SK-N-DZ (cell line): ENCODE measurements around the gene UTP11. TPM values are rescaled to one million over a fixed set of nuclear protein-coding genes. Genes with fewer than 3 reads are reported as not detected.
"Not testable (repeated sequence)": the region's sequence is repeated elsewhere in the genome, so short reads cannot be mapped to it uniquely, and the experiment has no call there.

ENCODE experiments used
- DNase-seq: peaks from one replicate; pipeline ENCODE4 v3.0.0-alpha.2; 2015; ENCODE audit warnings: low spot score
- polyA plus RNA-seq, 2 experiments: library from polyadenylated mRNA; depleted of rRNA; stranded (reverse); fragments of >200 nt; gene quantifications; 2 replicates each; pipeline ENCODE4 v1.2.3, GENCODE V29; 2014

Gene UTP11, protein sequence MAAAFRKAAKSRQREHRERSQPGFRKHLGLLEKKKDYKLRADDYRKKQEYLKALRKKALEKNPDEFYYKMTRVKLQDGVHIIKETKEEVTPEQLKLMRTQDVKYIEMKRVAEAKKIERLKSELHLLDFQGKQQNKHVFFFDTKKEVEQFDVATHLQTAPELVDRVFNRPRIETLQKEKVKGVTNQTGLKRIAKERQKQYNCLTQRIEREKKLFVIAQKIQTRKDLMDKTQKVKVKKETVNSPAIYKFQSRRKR
- polyA plus RNA-seq (2014; cell fraction: cytosol; rRNA removed) = 95.0 and 95.5 TPM in 2 replicates
- polyA plus RNA-seq (2014; cell fraction: nucleus; rRNA removed) = 36.9 and 51.2 TPM in 2 replicates

DNA sequence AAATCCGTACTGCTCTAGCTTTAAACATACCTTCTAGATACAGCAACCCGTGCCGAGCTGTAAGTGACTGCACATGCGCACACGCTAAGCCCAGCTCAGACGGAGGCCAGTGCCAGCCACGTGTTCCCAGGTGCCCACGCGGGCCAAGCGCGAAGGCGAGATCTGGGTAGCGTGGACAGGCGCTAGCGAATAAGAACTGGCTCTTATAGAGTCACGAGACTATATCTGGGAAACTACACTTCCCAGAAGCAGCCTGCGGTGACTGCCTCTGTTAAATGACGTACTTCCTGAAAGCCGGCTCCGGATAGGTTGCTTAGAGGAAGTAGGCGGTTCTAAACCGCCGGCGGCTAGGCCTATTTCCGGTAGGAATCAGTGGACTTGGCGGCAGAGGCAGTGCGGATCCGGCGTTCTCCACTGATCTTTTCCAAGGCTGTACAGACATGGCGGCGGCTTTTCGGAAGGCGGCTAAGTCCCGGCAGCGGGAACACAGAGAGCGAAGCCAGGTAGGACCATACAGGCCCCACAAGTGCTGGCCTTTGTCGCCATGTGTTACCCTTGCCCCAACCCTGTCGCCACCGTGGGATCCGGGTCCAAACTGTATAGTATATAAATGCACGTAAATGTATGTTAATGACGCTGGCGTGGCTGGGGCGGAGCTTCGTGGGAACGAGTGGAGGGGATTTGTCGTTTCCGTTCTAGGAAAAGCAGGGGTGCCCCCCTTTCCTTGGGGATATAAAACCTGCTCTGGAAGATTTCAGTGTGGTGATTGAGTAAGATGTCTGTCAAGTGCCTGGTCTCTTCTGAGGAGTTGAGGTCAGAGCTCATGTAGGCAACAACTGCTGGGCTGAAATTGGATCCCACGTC, at the start of gene UTP11:
UTP11 (plus strand) TSS at position 372 of the 864 bp plus-strand sequence; CDS start at position 441, 69 bp downstream.
- peak; percentile 99 for DNase-seq

DNA sequence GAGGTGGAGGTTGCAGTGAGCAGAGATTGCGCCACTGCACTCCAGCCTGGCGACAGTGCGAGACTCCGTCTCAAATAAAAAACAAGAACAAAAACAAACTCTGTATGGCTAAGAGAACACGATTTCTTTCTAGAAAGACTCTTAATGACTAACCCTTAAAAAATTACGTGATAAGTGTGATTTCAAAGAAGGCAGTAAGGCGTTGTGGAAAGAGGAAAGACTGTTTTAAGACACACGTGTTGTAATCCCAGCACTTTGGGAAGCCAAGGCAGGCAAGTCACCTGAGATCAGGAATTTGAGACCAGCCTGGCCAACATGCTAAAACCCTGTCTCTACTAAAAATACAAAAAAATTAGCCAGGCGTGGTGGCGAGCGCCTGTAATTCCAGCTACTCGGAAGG, 48.4 kb upstream of the UTP11 start:
- DNase-seq = not testable (repeated sequence)

GRCh38 chr1:37965301-37965700, 47.2 kb upstream of the UTP11 start:
- DNase-seq = no peak

- DNase-seq = not testable (repeated sequence)
Measured at GRCh38 chr1:37973684-37974083, 38.9 kb upstream of the UTP11 start.

GRCh38 chr1:37974567-37974966, 38.0 kb upstream of the UTP11 start:
- no peak for DNase-seq

DNA sequence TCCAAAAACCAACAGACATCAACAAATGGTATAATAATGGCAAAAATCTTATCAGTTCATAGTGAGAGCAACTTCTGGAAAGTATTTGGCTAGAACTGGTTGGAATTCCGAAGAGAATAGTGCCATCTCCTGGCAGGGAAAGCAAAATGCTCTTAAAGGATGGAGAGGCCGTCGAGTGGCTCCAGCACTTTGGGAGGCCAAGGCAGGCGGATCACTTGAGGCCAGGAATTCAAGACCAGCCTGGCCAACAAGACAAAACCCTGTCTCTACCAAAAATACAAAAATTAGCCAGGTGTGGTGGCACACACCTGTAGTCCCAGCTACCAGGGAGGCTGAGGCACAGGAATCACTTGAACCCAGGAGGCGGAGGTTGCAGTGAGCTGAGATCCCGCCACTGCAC, 37.5 kb upstream of the UTP11 start:
- peak; percentile 26 for DNase-seq

DNA sequence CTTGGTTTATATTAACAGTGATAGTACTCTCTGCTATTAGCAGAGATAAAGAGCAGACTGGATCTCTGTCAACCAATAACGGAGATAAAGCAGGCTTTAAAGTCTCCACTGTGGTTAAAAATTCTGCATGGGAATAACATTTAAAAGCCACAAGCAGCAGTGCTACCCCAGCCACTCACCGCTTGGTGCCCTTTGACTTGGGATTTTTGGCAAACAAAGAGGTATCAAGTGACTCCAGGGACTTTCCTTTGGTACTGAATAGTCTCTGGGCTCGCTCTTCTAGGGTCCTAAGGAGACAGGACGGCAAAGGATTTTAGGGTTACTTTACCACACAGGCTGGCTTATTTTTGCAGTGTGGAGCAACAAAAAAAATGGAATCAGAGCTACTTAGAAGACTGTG, 34.0 kb upstream of the UTP11 start:
- no peak for DNase-seq

DNA sequence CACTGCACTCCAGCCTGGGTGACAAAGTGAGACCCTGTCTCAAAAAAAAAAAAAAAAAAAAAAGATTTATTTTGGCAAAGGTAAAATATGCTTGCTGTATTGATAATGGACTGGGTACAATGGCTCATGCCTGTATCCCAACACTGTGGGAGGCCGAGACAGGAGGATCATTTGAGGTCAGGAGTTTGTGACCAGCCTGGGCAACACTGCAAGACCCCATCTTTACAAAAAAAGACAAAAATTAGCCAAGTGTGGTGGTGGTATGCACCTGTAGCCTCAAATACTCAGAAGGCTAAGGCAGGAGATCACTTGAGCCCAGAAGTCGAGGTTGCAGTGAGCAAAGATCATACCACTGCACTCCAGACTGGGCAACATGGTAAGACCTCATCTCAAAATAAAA, 29.0 kb upstream of the UTP11 start:
- DNase-seq = no peak

GRCh38 chr1:37987679-37988078, 24.9 kb upstream of the UTP11 start:
- DNase-seq = no peak

- DNase-seq = no peak
Measured at GRCh38 chr1:37989361-37989930, 23.1 kb upstream of the UTP11 start.

DNA sequence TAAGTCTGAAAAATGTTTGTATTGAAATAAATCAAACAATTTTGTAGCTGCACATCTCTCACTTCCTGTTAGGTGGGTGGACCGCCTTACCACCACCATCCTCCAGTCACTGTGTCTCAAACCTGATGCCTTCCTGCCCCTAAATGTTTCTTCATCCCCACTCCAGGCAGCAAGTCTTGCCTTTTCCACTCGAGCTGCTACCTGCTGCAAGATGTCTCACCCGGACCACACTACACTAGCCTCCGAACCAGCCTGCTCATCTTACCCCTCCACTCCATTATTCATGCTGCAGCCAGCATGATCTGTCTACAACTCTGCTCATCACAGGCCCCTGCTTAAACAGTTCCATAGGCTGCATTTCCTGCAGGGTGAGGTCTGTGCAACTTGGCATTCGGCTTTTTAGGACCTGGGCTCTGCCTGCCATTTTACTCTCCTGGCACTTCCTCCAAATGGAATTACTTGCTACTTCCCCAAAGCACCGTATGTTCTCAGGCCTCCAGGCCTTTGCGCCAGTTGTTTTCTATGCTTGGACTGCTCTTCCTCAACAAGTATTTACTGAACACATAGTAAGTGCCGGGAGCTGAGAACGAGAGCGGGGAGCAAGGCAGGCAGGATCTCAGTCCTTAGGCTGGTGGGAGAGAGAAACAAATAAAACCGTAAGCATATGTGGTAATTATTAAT, 17.5 kb upstream of the UTP11 start:
- DNase-seq = no peak

- DNase-seq = peak; percentile 56
Measured at GRCh38 chr1:37995751-37996345, 16.7 kb upstream of the UTP11 start.

GRCh38 chr1:37997256-37998088, 15.1 kb upstream of the UTP11 start:
- no peak for DNase-seq

- no peak for DNase-seq
Measured at GRCh38 chr1:37998089-37998808, 14.3 kb upstream of the UTP11 start.

- DNase-seq = no peak
Measured at GRCh38 chr1:37998913-37999429, 13.6 kb upstream of the UTP11 start.

- no peak for DNase-seq
Measured at GRCh38 chr1:37999430-38000232, 12.9 kb upstream of the UTP11 start.

DNA sequence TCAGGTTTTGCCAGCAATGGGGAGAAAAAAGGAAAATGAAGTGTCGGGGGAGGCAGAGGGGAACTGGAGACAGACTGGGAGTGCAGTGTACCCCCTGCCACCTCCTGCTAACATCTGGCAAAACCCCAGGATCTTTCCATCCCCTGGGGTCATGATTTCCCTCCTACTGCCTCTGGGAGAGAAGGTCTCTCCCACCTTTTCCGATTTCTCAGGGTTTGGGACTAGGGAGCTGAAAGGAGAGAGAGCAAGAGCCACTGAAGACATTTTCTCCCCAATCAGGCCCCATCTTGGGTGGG, 12.4 kb upstream of the UTP11 start:
- DNase-seq = no peak

- DNase-seq = no peak
Measured at GRCh38 chr1:38000529-38001455, 11.7 kb upstream of the UTP11 start.
